GM19240 (cell line): ENCODE results near the gene ZNF362.
A peak's percentile ranks its signal among the peaks of the same experiment; 100 is the strongest.

Experiments used
- DNase-seq: peaks from one replicate; pipeline ENCODE4 v3.0.0; 2011; ENCODE audit warnings: low spot score; ENCODE audit not compliant: insufficient read length

The ZNF362 gene

DNA sequence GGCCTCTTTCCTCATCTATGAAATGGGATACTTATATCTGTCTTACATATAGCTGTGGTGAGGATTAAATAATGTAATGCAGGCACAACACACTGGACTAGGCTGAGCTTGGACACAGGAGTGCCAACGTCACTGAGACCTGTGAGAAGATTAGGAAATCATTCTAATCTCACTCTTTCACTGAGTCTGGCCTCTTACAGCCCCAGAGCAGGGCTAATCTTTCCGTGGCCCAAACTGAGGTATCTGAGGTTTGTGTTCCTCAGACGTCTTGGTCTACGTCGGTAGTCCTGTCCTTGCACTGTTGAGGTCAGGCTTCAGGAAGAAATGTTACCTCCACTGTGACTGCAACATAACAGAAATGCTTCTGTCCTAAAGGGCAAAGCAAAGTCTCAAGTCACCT lies 87.2 kb downstream of the ZNF362 start:
- no peak for DNase-seq

DNA sequence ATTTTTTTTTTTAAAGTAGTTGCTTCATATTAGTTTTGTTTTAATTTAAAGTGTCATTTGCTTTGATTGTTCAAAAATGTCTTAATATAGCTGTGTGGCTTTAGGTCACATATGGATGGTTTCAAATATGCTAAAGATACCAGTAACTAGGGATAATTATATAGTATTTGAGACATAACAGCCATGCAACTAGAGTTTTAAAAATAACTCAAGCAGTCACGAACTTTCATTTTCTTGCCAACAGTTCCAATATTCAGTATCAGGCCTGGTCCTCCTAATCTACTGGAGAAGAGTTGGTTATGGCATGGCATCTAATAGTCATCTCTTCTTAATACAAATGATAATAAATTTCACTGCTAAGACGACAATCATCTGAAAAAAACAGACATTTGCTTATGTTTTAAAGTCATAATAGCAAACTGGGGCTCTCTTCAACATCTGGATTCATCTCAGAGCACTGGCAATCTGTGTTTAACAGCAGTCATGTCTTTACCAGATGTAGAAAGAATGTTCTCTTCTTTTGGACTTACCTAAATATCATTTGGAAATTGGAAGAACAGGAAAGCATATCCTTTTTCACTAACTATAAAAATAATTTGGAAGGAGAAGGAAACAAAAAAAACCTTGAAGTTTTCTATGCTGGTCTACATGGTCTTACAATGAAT lies 88.7 kb downstream of the ZNF362 start:
- DNase-seq = no peak

GRCh38 chr1:33346533-33346926 lies 90.2 kb downstream of the ZNF362 start:
- DNase-seq = no peak

DNA sequence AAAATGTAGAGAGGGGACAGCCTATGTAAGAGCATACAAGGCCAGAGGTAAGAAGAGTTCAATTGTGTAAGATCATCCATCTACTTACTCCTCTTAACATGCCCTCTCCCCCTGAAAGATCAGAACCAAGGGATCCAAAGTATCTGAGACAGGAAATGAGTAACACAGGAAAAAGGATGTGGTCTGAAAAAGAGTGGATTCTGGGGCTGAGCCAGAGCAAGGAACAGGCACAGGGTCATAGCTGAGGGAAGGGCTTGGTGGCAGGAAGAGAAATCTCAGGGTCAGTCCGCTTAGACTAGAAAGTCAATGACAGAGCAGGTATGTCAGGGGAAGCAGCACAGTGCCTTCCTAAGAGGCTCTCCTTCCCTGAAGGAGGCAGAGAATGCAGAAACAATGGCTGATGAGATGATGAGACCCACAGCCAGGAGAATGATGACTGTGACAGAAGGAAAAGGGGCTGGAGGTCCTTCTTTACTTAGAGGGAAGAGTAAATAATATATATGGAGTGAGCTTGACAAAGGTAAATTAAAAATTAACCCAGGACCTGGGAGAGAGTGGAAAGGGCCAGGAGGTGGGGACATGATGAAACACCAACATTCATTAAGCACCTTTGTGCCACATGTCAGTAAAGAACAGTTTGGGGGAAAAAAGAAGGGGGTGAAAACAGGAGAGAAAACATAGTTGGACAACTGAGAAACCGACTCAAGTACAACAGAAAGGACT lies 90.8 kb downstream of the ZNF362 start:
- DNase-seq = no peak

DNA sequence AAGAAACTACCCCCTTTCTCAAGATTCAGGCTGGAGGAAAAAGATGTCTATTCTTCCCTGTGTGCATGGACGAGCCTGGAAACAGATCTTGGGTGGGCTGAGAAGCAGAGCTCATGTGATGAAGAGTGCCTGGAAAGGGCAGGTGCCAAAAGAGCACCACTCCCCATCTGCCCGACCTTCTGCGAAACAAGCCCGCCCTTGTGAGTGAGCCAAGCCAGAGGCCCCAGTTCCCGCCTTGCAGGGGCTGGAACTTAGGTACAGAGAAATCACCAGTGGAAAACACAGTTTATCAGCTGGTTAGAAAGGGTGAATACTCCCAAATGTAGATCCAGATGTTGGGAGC lies 91.3 kb downstream of the ZNF362 start:
- no peak for DNase-seq

DNA sequence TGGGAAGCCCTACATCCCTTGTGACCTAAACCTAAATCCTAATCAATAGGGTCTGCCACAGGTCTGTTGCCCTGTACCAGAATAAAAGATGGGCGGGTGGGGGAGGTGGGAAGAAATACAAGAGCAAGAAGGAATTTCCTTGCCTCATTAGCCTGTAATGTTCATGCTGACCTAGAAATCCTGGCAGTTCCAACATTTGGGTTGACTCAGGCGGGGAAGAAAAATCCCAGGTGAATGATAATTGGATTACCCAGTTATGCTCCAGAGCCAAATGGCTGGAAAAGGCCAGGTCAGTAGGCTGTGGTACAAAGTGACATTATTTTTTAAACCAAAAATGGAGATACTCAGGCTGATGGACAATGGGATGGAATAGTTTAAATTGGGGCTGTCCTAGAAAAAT lies 91.9 kb downstream of the ZNF362 start:
- DNase-seq = no peak

DNA sequence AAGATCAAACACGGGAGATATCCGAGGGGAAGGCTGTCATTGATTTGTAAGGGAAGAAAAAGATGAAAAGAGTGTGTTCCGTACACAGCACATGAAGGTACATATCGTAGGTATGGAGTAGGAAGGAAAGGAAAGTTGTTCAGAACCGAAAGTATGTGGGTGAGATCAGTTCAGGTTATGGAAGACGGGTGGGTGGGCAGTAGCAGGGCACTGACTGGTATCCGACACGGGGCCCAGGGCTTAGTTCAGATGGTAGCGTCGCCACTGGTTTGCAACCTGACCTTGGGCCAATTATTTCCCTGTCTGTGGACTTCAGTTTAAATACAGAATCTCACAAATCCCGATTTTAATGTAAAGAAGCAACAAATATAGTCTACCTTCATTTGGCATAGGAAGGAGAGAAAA lies 92.4 kb downstream of the ZNF362 start:
- no peak for DNase-seq

DNA sequence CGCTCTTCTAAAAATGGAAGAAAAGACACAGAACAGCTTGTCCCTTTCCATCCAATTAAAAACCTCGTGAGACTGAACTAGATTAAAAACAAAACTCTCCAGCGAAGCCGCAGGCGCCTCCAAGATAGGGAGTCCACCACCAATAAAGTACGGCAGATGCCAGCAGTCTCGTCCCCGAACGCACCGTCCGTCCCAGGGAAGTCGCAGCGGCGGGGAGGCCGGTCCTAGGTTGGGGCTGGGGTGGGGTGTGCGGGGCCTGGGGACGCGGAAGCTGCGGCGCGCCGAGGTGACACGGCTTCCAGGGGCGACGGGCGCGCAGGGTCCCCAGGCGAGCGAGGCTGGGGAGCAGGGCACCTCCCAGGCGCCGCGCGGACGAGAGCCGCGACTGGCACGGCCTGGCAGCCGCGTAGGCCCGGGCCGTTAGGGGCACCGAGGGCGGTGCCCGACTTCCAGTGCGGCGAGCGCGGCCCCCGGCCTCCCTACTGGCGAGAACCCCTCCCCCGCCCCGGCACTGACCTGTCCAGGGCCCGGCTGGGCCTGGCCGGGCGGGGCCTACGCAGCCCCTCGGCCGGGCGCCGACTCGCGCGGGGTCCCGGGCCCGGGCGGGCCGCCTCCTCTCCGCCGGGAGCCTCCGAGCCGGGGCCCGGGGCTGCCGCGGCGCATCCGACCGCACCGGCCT lies 92.9 kb downstream of the ZNF362 start:
- DNase-seq = peak; percentile 56

DNA sequence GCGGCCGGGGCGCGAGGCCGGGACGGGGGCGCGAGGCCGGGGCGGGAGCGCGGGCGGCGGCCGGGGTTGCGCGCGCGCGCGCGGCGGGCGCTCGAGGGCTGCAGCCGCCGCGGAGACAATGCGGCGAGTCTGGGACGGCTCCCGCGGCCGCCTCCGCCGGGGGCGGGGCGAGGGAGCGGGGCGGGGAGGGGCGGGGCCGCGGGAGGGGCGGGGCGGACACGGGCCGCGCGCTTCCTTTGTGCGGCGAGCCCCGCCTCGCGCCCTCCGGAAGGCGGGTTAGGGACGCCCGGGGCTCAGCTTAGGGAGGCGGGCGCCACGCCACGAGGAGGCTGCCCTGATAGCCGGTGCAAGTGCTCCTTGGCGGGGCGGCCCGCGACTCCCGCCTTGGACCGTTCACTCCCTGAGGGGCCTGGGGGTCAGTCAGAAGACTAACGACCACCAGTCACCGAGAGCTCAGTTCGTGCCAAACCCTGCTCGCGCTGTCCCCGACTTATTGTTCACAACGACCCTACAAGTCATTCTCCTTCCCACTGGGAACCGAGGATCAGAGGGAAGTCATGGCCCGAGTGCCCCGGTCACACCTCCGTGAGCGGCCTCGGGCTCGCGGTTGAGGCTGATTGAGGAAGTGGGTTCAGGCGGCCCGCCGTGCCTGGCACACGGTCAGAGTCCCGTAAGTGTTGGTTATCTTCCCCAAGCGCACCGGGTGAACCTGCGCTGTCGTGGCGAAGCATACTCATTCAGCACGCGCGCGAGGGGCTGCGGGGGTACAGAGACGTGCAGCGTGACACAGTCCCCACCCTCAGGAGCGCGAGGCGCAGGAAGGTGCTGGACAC lies 93.7 kb downstream of the ZNF362 start:
- peak; percentile 97 for DNase-seq
